RWPE1 (cell line): ENCODE results near the gene KISS1R.
"Not testable (repeated sequence)": the region's sequence is repeated elsewhere in the genome, so short reads cannot be mapped to it uniquely, and the experiment has no call there.

Experiments
- CTCF ChIA-PET: fragments of 350-600 bp; sonication (Branson Sonifier 250); formaldehyde crosslinking; extraction: SDS; loops from one replicate; lab custom pipeline; 2021; lab: Yijun Ruan, JAX
- POLR2A ChIA-PET: fragments of 400-600 bp; formaldehyde crosslinking; extraction: SDS; loops from one replicate; lab custom pipeline; 2020; ENCODE audit warnings: antibody characterized with exemption; ENCODE audit not compliant: low non-redundant PET; lab: Yijun Ruan, JAX
- DNase-seq: peaks from one replicate; pipeline ENCODE4 v3.0.0; 2012; ENCODE audit warnings: low spot score
- H3K27ac ChIP-seq: fragments of 450-650 bp; 2 replicates; pipeline ENCODE4 v1.5.1; 2017
- CTCF ChIP-seq: fragments of 450-650 bp; conservative IDR thresholded peaks from 2 replicates; pipeline ENCODE4 v1.5.1; 2017; ENCODE audit warnings: low read depth, mild to moderate bottlenecking

The KISS1R gene

DNA sequence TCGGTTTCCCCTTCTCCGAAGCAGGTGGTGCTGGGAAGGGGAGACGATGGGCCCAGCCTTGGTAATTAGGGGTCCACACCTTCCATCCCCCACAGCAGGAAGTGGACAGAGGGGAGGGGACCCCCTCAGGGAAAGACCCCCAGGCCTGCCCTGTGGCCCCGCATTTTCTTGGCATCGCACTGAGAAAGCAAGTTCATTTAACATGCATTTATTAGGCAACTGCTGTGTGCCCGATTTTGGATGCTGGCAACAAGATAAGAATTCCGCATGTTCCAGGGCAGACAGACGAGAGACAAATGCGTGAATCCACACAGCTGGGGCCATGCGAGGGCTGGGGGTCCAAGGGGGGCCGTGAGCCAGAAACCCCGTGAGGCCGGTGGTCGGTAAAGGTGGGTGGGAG is 37.1 kb downstream of the KISS1R start:
- no peak for DNase-seq
- TF ChIP-seq CTCF, result no peak
- H3K27ac ChIP-seq, result no peak overlapping the region
- ChIA-PET POLR2A (no interaction called here), CTCF (interaction anchor here (1.0 kb wide), 1 partner anchor 17 kb away, joined by 3 read pairs; no protein-coding TSS in a partner anchor)

- CTCF ChIA-PET, result no interaction called here
- POLR2A ChIA-PET, result no interaction called here
- no peak for DNase-seq
- no peak overlapping the region for H3K27ac ChIP-seq
- no peak for TF ChIP-seq CTCF
These were observed 37.8 kb downstream of the KISS1R start for GRCh38 chr19:954672-955494.

GRCh38 chr19:955803-956765 is 39.0 kb downstream of the KISS1R start:
- no peak for DNase-seq
- POLR2A ChIA-PET, result interaction anchor here (1.0 kb wide), 1 partner anchor 33 kb away, joined by 4 read pairs; no protein-coding TSS in a partner anchor
- CTCF ChIA-PET, result interaction anchor here (0.5 kb wide), 1 partner anchor 158 kb away, joined by 3 read pairs; no protein-coding TSS in a partner anchor
- H3K27ac ChIP-seq, result peak overlapping the region; percentile 42; the same call in 1 of the 2 replicates
- no peak for TF ChIP-seq CTCF

GRCh38 chr19:956766-957440 is 39.8 kb downstream of the KISS1R start:
- peak; percentile 61 for DNase-seq
- H3K27ac ChIP-seq, result peak overlapping the region; percentile 42

DNA sequence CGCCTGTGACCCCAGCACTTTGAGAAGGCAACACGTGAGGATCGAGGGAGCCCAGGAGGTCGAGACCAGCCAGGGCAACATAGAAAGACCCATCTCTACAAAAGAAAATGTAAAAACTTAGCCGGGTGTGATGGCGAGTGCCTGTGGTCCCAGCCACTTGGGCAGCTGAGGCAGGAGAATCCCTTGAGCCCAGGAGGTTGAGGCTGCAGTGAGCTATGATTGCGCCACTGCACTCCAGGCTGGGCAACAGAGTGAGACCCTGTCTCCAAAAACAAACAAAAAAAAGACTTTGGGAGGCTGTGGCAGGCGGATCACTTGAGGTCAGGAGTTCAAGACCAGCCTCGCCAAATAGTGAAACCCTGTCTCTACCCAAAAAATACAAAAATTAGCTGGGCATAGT is 40.4 kb downstream of the KISS1R start:
- peak overlapping the region; percentile 42; the same call in 1 of the 2 replicates for H3K27ac ChIP-seq
- CTCF ChIA-PET, DNase-seq, POLR2A ChIA-PET: not testable (repeated sequence)

More at GRCh38 chr19:956766-957440, 39.8 kb downstream of the KISS1R start:
- no peak for TF ChIP-seq CTCF
- ChIA-PET POLR2A (interaction anchor here (1.0 kb wide), 1 partner anchor 34 kb away, joined by 4 read pairs; no protein-coding TSS in a partner anchor), CTCF (interaction anchor here (0.5 kb wide), 1 partner anchor 159 kb away, joined by 3 read pairs; no protein-coding TSS in a partner anchor)

GRCh38 chr19:958967-959855 is 42.1 kb downstream of the KISS1R start:
- H3K27ac ChIP-seq, result peak overlapping the region; percentile 19
- DNase-seq, result peak; percentile 68
- ChIA-PET POLR2A (no interaction called here), CTCF (interaction anchor here (0.7 kb wide), 1 partner anchor 243 kb away, joined by 3 read pairs; no protein-coding TSS in a partner anchor)
- TF ChIP-seq CTCF, result no peak
